Right atrium auricular region (tissue), 2 donors: Measurements from ENCODE around the gene KIF4A. TPM values are rescaled to one million over a fixed set of nuclear protein-coding genes. Genes with fewer than 3 reads are reported as not detected.

Source experiments
- DNase-seq: peaks from one replicate; pipeline ENCODE4 v3.0.0-alpha.2; 2019; ENCODE audit warnings: low spot score
- H3K27ac ChIP-seq, 2 donors: fragments of 200-600 bp; sonication (generic); 1 replicate in 1 of 2; 2 replicates in 1 of 2; pipeline ENCODE4 v1.5.1; 2016 to 2019
- H3K27me3 ChIP-seq, 2 donors: fragments of 200-600 bp; sonication (generic); one replicate each; pipeline versions ENCODE4 v1.5.1 to v1.6.0; 2017 to 2019
- H3K36me3 ChIP-seq: fragments of 200-600 bp; sonication (generic); one replicate; pipeline ENCODE4 v1.5.1; 2016
- H3K4me1 ChIP-seq, 2 donors: fragments of 200-600 bp; sonication (generic); one replicate each; pipeline versions ENCODE4 v1.5.1 to v1.6.0; 2017 to 2019
- H3K4me3 ChIP-seq, 2 donors: fragments of 200-600 bp; sonication (generic); 1 replicate in 1 of 2; 2 replicates in 1 of 2; pipeline ENCODE4 v1.5.1; 2017 to 2019; ENCODE audit warnings: mild to moderate bottlenecking in 1 of 2, moderate library complexity in 1 of 2
- H3K9me3 ChIP-seq, 2 donors: fragments of 200-600 bp; sonication (generic); one replicate each; pipeline ENCODE4 v1.5.1; 2019
- total RNA-seq, 2 donors: library from RNA; depleted of rRNA; stranded (reverse); fragments of >200 nt; gene quantifications; one replicate each; pipeline ENCODE4 v1.1.0, GENCODE V29; 2016
- TF ChIP-seq, protein P1 (sequence below), 2 donors: fragments of 200-600 bp; sonication (generic); IDR thresholded peaks; one replicate each; pipeline ENCODE4 v1.5.1; 2019; ENCODE audit warnings: antibody characterized with exemption in 2 of 2

The KIF4A gene
- total RNA-seq, 2 donors from 2014 or later: 0.08 to 0.41 TPM

- H3K27ac ChIP-seq: no peak overlapping the region
- no peak overlapping the region for H3K4me3 ChIP-seq
- H3K36me3 ChIP-seq: no peaks in the 10 kb centered on the region
- TF ChIP-seq, protein P1, sequence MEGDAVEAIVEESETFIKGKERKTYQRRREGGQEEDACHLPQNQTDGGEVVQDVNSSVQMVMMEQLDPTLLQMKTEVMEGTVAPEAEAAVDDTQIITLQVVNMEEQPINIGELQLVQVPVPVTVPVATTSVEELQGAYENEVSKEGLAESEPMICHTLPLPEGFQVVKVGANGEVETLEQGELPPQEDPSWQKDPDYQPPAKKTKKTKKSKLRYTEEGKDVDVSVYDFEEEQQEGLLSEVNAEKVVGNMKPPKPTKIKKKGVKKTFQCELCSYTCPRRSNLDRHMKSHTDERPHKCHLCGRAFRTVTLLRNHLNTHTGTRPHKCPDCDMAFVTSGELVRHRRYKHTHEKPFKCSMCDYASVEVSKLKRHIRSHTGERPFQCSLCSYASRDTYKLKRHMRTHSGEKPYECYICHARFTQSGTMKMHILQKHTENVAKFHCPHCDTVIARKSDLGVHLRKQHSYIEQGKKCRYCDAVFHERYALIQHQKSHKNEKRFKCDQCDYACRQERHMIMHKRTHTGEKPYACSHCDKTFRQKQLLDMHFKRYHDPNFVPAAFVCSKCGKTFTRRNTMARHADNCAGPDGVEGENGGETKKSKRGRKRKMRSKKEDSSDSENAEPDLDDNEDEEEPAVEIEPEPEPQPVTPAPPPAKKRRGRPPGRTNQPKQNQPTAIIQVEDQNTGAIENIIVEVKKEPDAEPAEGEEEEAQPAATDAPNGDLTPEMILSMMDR (IDR thresholded peaks at IDR 0.05): no peak
- DNase-seq: no peak
- no peaks in the 10 kb centered on the region for H3K27me3 ChIP-seq
- H3K9me3 ChIP-seq: no peaks in the 10 kb centered on the region
- H3K4me1 ChIP-seq: peaks cover 0 to 7% of the 10 kb centered on the region in 2 donors
These were observed 149.1 kb downstream of the KIF4A start for GRCh38 chrX:70439016-70439415.

- TF ChIP-seq, protein P1 (IDR thresholded peaks at IDR 0.05): no peak
- Histone ChIP-seq H3K4me1 (peaks cover 0 to 4% of the 10 kb centered on the region in 2 donors), H3K27me3 (no peaks in the 10 kb centered on the region), H3K27ac (no peak overlapping the region), H3K9me3 (no peaks in the 10 kb centered on the region), H3K4me3 (no peak overlapping the region), H3K36me3 (no peaks in the 10 kb centered on the region)
- no peak for DNase-seq
These were observed 152.3 kb downstream of the KIF4A start for GRCh38 chrX:70442224-70442623.

DNA sequence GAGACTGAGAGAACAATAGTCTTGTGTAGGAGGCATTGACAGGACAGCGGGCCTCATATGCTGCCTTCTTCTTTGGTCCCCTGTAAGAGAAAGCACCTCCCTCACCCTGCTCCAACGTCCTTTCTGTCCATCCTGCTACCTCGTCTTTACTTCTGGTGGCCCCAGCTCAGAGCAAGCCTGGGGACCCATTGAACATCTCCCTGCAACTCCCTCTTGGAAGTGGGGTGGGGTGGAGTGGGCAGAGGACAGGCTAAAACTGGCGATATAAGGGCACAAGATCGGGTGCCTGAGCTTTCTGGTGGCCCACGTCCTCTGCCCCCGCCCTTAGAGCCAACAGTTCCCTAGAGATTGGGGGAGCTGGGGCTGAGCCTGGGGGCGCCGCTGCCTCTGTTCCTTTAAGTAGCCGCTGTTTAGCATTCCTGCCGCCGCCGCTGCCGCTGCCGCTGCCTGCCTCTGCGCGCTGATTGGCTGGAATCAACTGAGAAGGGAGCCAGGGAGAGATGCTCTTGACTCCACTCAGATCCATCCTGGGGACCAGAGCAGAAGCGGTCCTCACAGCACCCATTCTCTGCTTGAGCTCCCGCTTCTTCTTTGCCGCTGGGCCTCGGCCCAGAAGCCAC lies 154.5 kb downstream of the KIF4A start, which contains the start of gene DLG3:
TSS of gene DLG3 (plus strand) at position 510 of the 620 bp plus-strand sequence. CDS start 367 bp downstream, outside the sequence.
- TF ChIP-seq, protein P1 (IDR thresholded peaks at IDR 0.05): no peak

DNA sequence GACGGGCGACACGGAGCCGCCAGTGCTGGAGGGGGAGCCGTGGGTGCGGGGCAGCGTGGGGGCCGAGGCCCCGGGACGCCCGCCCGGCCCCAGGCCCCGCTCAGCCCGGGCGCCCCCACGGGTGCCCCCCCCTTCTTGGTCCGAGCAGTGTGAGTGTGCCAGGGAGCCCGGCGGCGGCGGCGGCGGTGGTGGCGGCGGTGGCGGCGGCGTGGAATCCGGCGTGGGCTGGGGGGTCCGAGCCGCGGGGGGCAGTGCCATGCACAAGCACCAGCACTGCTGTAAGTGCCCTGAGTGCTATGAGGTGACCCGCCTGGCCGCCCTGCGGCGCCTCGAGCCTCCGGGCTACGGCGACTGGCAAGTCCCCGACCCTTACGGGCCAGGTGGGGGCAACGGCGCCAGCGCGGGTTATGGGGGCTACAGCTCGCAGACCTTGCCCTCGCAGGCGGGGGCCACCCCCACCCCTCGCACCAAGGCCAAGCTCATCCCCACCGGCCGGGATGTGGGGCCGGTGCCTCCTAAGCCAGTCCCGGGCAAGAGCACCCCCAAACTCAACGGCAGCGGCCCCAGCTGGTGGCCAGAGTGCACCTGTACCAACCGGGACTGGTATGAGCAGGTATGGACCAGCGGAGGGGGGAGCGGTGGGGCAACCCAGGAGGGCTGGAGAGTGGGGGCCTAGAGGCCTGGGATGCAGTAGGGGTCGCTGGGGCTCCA lies 155.2 kb downstream of the KIF4A start:
- Histone ChIP-seq H3K27me3 (no peaks in the 10 kb centered on the region), H3K36me3 (no peaks in the 10 kb centered on the region), H3K9me3 (no peaks in the 10 kb centered on the region), H3K4me3 (peak overlapping the region in 1 of 2 donors; percentile 27), H3K4me1 (peaks cover 0 to 4% of the 10 kb centered on the region in 2 donors), H3K27ac (no peak overlapping the region)
- TF ChIP-seq, protein P1 (IDR thresholded peaks at IDR 0.05): no peak
- DNase-seq: no peak

More for the DNA sequence above, 154.5 kb downstream of the KIF4A start, which contains the start of gene DLG3:
- Histone ChIP-seq H3K4me1 (peaks cover 0 to 4% of the 10 kb centered on the region in 2 donors), H3K27me3 (no peaks in the 10 kb centered on the region), H3K36me3 (no peaks in the 10 kb centered on the region), H3K4me3 (peak within 1 kb of the TSS in 1 of 2 donors; percentile 27), H3K9me3 (no peaks in the 10 kb centered on the region), H3K27ac (no peak within 1 kb of the TSS)
- DNase-seq: no peak

DNA sequence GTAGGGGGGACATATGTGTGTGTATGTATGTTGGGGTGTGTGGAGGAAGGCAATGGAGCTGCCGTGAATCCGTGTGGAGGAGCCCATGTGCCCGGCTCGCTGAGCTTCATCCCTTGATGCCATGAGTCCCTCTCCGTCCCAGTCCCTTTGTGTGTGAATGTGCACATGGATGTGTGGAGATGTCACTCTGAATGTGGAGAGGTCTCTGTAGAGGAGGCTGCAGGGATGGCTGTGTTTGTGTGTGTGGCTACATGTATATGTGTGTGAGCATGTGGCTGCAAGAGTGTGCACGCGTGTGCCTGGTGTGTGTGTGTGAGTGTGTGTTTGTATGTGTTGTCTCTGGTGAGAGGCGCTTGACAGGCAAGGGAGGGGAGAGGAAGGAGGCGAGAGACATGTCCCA lies 156.0 kb downstream of the KIF4A start:
- no peak for DNase-seq
- no peaks in the 10 kb centered on the region for H3K27me3 ChIP-seq
- no peak overlapping the region for H3K4me3 ChIP-seq
- no peaks in the 10 kb centered on the region for H3K36me3 ChIP-seq
- peaks cover 0 to 4% of the 10 kb centered on the region in 2 donors for H3K4me1 ChIP-seq
- H3K9me3 ChIP-seq: no peaks in the 10 kb centered on the region
- TF ChIP-seq, protein P1 (IDR thresholded peaks at IDR 0.05): no peak
- no peak overlapping the region for H3K27ac ChIP-seq
